HG03432 (cell line): Measurements from ENCODE around the gene LRRN2.

Source experiments
- ATAC-seq: cut with Tn5 transposase; IDR thresholded peaks from one replicate; pipeline ENCODE4 v1.9.1; 2021; ENCODE audit warnings: mild to moderate bottlenecking, moderate library complexity; ENCODE audit not compliant: unreplicated experiment

Gene LRRN2

GRCh38 chr1:204664384-204664651 lies 21.2 kb downstream of the LRRN2 start:
- ATAC-seq: no peak

- no peak for ATAC-seq
Observed at GRCh38 chr1:204663644-204664383, 21.7 kb downstream of the LRRN2 start.

DNA sequence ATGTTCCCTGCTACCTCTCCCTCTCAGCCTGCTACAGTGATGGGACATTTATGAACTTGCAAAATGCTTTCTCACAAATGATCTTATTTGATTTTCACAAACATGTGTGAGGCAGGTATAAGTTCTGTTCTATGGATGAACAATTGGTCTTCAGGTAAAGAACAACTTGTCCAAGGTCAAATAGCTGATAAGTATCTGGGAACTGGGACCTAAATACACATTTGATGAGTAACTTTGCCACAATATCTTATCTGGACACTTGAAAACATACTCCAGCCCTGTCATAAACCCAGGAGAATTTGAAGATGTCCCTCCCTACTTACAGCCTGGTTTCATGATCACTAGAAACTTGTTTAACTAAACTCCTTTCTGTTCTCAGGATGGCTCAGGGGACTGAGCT lies 23.0 kb downstream of the LRRN2 start:
- no peak for ATAC-seq

- ATAC-seq: no peak
Observed at GRCh38 chr1:204660509-204660908, 25.0 kb downstream of the LRRN2 start.

GRCh38 chr1:204659056-204659455 lies 26.5 kb downstream of the LRRN2 start:
- ATAC-seq: no peak

DNA sequence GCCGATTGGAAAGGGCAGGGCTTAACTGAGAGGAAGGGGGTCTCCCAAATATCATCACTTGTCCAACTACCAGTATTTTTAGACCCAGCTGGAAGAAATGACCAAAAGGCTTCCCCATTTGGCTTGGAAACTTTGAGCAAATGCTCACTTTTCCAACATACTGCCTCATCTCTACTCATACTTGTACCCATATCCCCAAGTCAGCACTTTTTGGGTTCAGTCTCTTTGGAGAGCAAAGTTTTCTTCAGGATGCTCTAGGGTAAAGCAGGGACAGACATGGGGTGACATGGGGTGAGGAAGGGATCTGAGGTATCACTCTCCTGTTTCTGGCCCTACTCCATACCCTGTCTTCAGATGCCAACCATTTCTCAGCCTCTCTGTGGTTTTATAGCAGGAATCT lies 27.2 kb downstream of the LRRN2 start:
- no peak for ATAC-seq

DNA sequence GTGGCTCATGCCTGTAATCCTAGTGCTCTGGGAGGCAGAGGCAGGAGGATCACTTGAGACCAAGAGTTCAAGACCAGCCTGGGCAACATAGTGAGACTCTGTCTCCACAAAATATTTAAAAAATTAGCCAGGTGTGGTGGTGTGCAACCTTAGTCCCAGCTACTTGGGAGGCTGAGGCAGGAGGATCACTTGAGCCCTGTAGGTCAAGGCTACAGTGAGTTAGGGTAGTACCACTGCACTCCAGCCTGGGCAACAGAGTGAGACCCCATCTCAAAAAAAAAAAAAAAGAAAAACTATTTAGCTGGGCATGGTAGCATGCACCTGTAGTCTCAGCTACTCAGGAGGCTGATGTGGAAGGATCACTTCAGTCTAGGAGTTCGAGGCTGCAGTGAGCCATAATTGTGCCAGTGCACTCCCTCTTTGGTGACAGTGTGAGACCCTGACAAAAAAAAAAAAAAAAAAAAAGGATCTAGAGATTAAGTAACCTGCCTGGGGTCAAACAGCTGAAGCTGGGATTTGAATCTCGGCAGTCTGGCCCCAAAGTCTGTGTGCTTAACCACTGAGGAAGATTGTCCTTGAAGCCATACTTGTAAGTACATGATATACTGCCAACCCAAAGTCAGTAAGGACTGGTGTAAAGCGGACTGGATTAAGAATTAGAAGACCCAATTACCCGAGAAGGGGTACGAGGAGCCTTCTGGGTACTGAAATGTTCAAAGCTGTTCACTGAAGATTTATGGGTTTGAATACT lies 31.8 kb downstream of the LRRN2 start:
- ATAC-seq: no peak

- no peak for ATAC-seq
Observed at GRCh38 chr1:204652497-204652896, 33.0 kb downstream of the LRRN2 start.

- no peak for ATAC-seq
Observed at GRCh38 chr1:204651843-204652421, 33.6 kb downstream of the LRRN2 start.

DNA sequence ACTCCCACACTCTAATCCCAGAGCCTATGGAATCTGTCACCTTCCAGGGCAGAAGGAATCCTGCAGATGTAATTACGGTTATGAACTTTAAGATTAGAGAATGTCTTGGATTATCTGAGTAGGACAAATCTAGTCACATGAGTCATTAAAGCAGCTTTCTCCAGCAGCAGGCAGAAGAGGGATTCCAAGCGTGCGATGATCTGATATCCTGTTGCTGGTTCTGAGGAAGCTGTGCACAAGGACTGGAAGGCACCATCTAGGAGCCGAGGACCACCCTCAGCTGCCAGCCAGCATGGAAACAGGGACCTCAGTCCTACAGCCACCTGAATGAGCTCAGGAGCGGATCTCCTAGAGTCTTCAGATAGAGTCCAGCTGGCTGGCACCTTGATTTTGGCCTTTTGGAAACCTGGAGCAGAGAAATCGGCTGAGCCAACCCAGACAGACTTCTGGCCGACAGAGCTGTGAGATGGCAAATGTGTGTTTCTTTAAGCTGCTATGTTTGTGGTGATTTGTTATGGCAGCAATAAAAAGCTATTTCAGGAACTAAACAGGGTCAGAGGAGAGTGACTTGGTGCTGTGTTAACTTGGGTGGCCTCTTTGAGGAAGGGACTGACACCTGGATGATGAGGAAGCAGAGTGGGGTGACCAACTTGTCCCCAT lies 34.5 kb downstream of the LRRN2 start:
- ATAC-seq: no peak

DNA sequence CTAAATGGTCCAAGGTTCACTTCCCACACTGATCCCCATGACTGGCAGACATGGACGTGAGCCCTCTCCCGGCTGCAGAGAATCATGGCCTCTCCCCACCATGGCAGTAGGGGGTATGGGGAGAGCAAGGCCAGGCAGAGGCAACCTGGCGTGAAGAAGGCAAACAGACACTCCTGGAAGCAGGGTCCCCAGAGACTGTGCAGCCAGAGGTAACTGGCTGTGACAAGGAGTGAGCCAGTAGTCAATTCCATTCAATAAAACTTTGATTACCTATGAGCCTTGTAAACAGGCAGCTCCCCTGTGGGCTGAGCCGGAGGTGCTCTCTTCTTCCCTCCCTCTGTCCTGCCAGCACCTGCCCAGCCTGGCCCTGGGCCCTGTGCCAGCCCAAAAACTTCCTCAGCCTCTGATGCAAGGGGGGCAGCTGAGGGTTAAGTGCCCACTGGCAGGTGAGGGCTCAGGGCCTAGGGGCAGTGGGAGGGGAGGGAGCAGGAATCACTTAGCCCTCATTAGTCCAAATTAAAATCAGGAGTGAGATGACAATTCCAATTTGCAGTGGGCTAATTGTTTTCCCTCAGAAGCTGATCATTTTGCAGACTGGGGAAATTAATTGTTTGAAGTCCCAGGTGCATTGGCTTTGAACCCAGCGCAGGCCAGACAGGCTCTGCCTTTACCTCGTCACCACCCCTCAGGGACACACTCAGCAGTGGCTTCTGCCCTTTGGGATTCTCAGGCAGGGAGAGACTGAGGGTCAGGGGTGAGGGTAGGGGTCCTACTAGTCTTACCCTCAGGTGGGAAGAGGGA lies 35.6 kb downstream of the LRRN2 start:
- no peak for ATAC-seq

GRCh38 chr1:204648576-204648975 lies 37.0 kb downstream of the LRRN2 start:
- ATAC-seq: no peak

DNA sequence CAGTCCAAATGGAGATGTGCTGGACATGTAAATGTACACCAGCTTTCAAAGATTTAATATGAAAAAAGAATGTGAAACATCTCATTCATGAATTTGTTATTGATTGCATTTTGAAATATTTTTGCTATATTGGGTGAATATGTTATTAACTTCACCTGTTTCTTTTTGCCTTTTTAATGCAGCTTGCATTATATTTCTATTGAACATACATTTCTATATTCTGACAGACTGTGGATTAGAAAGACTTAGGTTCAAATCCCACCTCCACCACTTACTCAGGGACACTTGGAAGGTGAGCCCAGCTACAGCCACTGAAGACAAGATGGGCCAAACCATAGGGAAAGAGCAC lies 37.8 kb downstream of the LRRN2 start:
- ATAC-seq: no peak

GRCh38 chr1:204647114-204647804 lies 38.3 kb downstream of the LRRN2 start:
- ATAC-seq: no peak

- no peak for ATAC-seq
Observed at GRCh38 chr1:204645666-204646065, 39.9 kb downstream of the LRRN2 start.

DNA sequence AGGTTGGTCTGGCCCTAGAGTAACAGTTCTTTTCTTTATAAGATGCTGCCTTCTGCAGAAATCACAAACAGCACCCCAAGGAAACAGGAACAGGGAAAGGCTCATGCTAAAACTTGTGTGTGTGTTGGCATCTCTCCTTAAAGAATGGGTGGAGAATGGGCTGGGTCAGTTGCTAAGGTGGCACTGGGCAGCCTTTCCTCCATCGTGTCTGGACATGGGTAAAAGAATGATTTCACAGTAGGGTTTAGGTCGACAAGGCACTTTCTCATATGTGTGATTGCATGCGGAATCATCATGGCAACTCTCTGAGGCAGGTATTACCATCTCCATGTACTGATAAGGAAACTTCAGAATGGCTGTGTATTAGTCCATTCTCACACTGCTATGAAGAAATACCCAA lies 40.3 kb downstream of the LRRN2 start:
- ATAC-seq: no peak

DNA sequence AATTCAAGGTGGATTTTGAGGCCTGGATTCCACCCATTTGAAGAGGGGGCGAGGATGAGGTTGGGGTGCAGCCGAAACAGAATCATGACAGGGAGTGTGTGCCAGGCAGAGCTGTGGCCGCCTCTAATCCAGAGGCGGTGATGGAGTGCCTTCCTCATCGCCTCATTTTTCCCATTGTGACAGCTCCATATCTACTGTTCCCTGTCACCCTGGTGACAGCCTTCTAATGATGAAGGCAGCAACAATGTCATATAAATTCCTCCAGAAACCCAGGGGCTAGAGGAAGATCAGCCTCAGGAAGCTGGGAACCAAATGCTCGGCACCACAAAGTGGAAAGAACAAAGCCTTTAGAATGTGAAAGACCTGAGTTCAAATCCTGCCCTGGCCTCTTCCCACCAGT lies 42.0 kb downstream of the LRRN2 start:
- ATAC-seq: no peak

GRCh38 chr1:204641936-204642335 lies 43.6 kb downstream of the LRRN2 start:
- ATAC-seq: no peak

DNA sequence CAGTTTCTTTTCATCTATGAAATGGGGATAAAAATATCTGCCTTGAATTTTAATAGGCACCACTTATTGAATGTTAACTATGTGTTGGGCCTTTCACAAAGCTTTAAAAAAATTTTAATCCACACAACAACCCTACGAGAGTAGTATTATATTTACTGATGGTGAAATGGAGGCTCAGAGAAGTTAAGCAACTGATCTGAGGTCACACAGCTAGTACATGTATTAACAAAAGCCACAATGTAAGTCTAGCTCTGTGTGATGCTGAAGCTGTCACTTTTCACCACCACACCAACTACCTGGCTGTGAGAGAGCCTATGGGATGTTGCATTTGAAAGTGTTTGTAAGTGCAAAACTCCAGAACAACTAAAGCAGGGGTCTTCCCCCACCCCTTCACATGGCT lies 44.1 kb downstream of the LRRN2 start:
- ATAC-seq: no peak

GRCh38 chr1:204640578-204640977 lies 45.0 kb downstream of the LRRN2 start:
- ATAC-seq: no peak
